Stimulated activated memory B cell treated with anti-CD40 and anti-IgM and Interleukin-4, amounts not matched to agents 10 μg/mL and 1 μg/mL and 100 μg/mL, for 72 hours (primary cell): ENCODE results near the gene LOC101059915.

Experiments
- ATAC-seq: fragments of 150-1000 bp; cut with Tn5 transposase; 2 replicates; pipeline ENCODE4 v1.10.0; 2021
- H3K27ac Mint-ChIP-seq: one replicate; pipeline ENCODE4 v1.8.0; 2022; ENCODE audit warnings: mild to moderate bottlenecking, mixed read lengths
- H3K27me3 Mint-ChIP-seq: one replicate; pipeline ENCODE4 v1.8.0; 2022; ENCODE audit warnings: mixed read lengths
- H3K36me3 Mint-ChIP-seq: one replicate; pipeline ENCODE4 v1.8.0; 2022; ENCODE audit warnings: mixed read lengths
- H3K4me1 Mint-ChIP-seq: one replicate; pipeline ENCODE4 v1.8.0; 2022; ENCODE audit warnings: mixed read lengths
- H3K4me3 Mint-ChIP-seq: one replicate; pipeline ENCODE4 v1.8.0; 2022; ENCODE audit warnings: mild to moderate bottlenecking, moderate library complexity, mixed read lengths
- H3K9me3 Mint-ChIP-seq: one replicate; pipeline ENCODE4 v1.8.0; 2022; ENCODE audit warnings: mixed read lengths

LOC101059915 gene

DNA sequence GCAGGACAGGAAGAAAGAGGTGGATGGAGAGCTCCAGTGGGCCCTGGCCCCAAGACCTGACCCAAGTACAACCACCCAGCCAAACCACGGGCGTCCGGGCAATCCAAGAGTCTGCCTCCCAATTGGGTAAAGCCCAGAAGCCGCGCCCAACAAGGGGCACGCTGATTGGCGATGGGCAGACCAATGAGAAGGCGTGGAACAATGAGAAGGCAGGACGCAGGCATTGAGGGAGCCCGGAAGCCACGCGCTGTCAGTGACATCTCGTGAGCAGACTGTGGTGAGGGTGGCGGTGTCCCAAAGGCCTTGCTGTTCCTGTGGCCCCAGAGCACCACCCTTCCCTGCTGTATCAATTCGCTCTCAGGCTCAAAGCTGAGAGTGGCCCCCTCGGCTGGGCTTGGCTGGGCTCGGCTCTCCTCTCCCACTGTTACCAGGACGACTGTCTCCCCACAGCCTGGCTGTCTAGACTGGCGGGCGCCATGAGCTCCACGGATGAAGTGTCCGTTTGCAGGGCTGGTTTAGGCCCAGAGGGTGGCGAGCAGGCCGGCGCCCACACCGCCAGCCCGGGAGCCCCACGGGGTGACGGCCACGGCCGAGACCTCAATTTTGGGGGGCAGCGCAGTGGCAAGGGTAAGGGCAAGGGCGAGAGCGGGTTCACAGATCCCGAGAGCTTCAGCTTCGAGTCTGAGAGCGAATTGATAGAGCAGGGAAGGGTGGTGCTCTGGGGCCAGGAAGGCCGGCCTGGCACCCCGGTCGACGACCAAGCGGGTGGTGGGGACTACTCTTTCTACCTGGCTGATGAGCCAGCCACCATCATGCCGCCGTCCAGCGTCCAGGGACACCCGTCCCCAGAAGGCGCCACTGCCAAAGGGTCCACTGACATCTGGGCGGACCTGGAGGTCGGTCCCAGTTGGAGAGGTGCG is at the start of gene LOC101059915:
Gene LOC101059915 (plus strand): TSS at position 219 of the 920 bp plus-strand sequence.
- no peak for ATAC-seq
- Mint-ChIP-seq H3K27ac (no peak within 1 kb of the TSS), H3K4me3 (no peak within 1 kb of the TSS), H3K4me1 (peaks cover 32% of the 10 kb centered on the region), H3K27me3 (peaks cover 7% of the 10 kb centered on the region), H3K9me3 (no peaks in the 10 kb centered on the region), H3K36me3 (no peaks in the 10 kb centered on the region)

DNA sequence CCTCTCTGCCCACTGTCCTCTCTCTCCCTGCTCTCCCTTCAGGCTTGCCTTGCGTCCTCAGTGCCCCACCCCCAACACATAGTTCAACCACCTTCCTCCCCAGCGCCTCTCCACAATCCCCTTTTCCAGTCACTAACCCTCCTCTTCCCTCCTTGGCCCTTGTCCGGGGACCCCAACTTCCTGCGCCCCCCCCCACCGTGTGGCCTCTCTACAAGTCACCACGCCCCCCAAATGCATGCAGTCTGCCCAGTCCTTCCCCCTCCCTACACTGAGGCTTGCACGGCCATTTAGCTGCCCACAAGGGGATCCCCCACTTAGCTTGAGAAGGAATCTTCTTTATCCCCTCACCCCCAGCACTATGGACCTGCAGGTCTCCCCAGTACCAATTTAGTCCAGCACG is 49.6 kb upstream of the LOC101059915 start:
- ATAC-seq: peak; percentile 1
- Mint-ChIP-seq H3K4me3 (peak overlapping the region; percentile 59), H3K4me1 (peaks cover 67% of the 10 kb centered on the region), H3K27me3 (no peaks in the 10 kb centered on the region), H3K9me3 (no peaks in the 10 kb centered on the region), H3K36me3 (peaks cover 24% of the 10 kb centered on the region), H3K27ac (peak overlapping the region; percentile 84)

DNA sequence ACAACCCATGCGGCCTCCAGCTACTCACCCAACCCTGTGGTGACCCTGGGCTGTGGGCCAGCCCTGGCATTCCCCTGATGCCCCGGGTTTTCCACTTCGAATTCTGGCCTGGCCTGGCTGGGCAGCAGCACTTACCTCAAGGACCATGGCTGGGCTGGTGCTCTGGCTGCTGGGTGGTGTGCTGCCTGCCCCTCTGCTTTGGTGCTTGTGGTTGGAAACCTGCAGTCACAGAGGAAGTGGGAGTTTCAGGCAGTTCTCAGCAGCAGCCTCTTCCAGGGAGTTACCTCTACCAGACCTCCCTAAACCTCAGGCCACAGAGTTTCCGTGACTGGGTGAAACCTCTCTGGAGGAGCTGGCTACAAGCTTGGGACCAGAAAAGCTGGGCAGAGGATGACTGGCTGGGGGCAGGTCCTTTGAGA is 49.0 kb upstream of the LOC101059915 start, which contains the start of gene CXCR3:
Gene CXCR3 (minus strand): TSS at position 209 of the 419 bp plus-strand sequence. CDS start 62 bp downstream, at position 147.
- Mint-ChIP-seq H3K27me3 (no peaks in the 10 kb centered on the region), H3K36me3 (peaks cover 19% of the 10 kb centered on the region), H3K27ac (peak within 1 kb of the TSS; percentile 84), H3K4me3 (peak within 1 kb of the TSS; percentile 59), H3K9me3 (no peaks in the 10 kb centered on the region), H3K4me1 (peaks cover 73% of the 10 kb centered on the region)
- peak; percentile 82 for ATAC-seq

DNA sequence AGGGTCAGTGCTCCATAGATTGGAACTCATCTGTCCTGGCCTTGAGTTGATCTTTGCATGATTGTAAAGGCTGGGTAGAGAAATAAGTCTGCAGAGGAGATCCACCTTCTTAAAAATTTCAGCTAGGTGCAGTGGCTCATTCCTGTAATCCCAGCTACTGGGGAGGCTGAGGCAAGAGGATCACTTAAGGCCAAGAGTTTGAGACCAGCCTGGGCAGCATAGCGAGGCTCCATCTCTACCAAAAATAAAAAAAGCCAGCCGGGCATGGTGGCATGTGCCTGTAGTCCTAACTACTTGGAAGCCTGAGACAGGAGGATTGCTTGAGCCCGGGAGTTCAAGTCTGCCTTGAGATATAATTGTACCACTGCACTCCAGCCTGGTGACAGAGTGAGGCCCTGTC is 48.6 kb upstream of the LOC101059915 start:
- Mint-ChIP-seq H3K36me3 (peaks cover 19% of the 10 kb centered on the region), H3K4me3 (peak overlapping the region; percentile 59), H3K27me3 (no peaks in the 10 kb centered on the region), H3K4me1 (peaks cover 78% of the 10 kb centered on the region), H3K27ac (peak overlapping the region; percentile 84), H3K9me3 (no peaks in the 10 kb centered on the region)
- no peak for ATAC-seq

DNA sequence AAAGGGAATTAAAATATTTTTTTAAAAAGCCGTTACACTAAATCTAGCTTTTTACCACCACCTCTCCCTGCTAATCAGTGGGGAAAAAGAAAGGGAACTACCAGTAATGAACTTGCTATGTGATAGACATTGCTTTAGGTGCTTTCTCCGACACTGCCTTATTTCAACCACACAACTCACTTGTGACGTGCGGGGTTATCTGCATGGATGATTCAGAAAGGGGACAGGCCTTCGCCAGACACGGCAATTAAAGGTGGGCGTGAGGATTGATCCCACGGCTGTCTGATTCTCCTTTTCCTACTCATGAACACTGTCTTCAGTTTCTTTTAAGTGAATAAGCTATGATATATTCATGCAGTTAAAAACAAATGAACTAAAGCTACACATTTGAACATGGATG is 48.2 kb upstream of the LOC101059915 start:
- ATAC-seq: peak; percentile 49
- Mint-ChIP-seq H3K4me3 (no peak overlapping the region), H3K27ac (peak overlapping the region; percentile 84), H3K27me3 (no peaks in the 10 kb centered on the region), H3K9me3 (no peaks in the 10 kb centered on the region), H3K4me1 (peaks cover 81% of the 10 kb centered on the region), H3K36me3 (peaks cover 19% of the 10 kb centered on the region)

DNA sequence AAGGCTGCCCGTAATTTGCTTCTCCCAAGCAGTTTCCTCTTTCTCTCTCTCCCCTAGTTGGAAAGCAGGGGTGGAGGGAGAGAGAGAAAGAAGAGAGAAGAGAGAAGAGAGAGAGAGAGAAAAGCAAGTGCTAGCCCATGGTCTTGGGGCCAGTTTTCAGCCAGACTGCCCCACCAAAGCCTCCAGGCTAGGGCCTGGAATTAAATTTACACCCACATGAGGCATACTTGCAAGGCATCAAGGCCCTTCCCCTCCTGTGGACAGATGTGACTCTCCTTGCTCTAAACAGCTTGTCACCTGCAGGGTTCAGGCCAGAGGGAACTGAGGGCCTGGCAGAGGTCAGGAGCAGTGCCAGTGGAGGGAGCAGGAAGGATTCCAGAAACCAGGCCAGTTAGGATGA is 47.4 kb upstream of the LOC101059915 start:
- Mint-ChIP-seq H3K27ac (peak overlapping the region; percentile 84), H3K4me1 (peaks cover 78% of the 10 kb centered on the region), H3K36me3 (peaks cover 13% of the 10 kb centered on the region), H3K4me3 (no peak overlapping the region), H3K9me3 (no peaks in the 10 kb centered on the region), H3K27me3 (no peaks in the 10 kb centered on the region)
- ATAC-seq: no peak

DNA sequence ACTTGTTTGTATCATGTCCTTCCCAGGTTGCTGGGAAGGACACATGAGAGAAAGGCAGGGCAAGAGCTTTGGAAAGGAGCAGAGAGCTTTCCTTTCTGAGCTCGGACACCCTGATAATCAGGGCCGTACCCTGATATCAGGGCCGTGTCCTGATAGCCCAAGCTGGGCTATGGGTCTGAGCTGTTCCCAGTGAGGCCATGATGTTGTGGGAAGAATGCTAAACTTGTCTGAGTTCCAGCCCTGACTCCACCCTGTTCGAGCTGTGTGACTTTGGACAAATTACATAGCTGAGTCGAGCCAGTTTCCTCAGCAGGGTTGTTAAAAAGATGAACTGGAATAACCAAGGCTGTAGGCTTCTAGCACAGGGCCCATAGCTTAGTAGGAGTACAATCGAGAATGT is 45.7 kb upstream of the LOC101059915 start:
- Mint-ChIP-seq H3K36me3 (no peaks in the 10 kb centered on the region), H3K27me3 (no peaks in the 10 kb centered on the region), H3K27ac (peak overlapping the region; percentile 84), H3K4me1 (peaks cover 68% of the 10 kb centered on the region), H3K9me3 (no peaks in the 10 kb centered on the region), H3K4me3 (no peak overlapping the region)
- no peak for ATAC-seq

DNA sequence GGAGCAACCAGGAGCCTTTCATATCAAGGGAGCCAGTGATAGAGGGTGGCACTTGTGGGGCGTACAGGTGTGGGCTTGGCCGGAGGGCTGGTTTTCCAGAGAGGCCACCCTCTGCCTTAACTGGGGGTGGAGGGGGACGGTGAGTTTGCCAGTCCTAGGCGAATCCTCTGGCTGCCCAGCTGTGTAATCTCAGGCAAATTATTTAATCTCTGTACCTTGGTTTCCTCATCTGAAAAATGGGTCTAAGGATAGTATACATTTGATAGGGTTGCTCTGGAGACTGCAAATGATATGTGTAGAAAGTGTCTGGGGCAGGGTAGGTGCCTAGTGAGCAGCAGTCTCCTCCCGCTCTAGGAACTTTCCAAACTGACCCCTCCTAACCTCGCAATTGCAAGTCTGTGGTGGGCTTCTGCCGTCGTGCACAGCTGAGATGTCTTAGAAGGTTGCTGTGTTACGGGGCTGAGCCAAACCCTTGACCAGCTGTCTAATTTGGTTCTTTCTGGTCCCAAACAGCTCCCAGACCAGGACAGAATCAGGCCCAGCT is 45.2 kb upstream of the LOC101059915 start:
- Mint-ChIP-seq H3K36me3 (no peaks in the 10 kb centered on the region), H3K27ac (peak overlapping the region; percentile 84), H3K4me3 (no peak overlapping the region), H3K9me3 (no peaks in the 10 kb centered on the region), H3K4me1 (peaks cover 67% of the 10 kb centered on the region), H3K27me3 (no peaks in the 10 kb centered on the region)
- ATAC-seq: no peak

DNA sequence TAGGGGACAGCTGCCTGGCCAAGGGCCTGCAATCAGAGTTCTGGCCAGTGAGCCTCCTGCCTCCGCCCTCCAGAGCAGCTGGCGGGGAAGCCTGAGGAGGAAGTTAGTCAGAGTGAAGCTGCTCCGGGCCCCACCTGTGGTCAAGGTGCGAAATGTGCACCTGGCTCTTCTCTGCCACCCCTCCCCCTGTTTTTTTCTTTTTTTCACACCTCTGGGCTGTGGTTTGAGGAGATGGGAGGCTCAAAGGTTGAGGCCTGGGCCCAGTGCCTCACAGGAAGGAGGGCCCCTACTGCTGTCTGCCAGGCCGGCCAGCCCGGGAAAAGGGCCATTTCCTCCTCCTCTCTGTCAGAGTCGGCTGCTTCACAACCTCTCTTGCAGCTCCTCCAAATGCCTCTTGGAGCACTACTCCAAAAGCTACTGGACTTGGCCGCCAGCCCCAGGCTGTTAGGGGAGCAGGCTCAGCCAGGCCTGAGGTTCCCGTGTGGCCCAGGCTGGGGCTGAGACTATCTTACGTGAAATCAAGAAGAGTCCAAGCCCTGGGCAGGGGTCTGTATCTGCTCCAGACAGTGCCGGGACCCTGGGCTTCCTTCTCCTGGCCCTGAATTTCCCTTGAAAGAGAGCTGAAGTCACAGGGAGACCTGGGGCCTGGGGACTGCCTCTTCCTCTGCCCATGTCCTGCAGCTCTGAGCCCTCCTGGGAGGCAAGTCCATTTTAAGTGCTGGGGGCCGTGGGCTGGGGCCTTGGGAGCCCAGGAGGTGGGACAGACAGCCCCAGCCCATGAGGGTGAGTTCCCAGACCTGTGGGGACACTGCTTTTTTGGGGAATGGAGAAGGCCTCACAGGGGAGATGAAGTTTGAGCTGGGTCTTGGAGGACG is 44.5 kb upstream of the LOC101059915 start:
- H3K27ac Mint-ChIP-seq: peak overlapping the region; percentile 84
- no peaks in the 10 kb centered on the region for H3K27me3 Mint-ChIP-seq
- peaks cover 60% of the 10 kb centered on the region for H3K4me1 Mint-ChIP-seq
- H3K9me3 Mint-ChIP-seq: no peaks in the 10 kb centered on the region
- no peaks in the 10 kb centered on the region for H3K36me3 Mint-ChIP-seq
- peak overlapping the region; percentile 15 for H3K4me3 Mint-ChIP-seq
- ATAC-seq: peak; percentile 80

DNA sequence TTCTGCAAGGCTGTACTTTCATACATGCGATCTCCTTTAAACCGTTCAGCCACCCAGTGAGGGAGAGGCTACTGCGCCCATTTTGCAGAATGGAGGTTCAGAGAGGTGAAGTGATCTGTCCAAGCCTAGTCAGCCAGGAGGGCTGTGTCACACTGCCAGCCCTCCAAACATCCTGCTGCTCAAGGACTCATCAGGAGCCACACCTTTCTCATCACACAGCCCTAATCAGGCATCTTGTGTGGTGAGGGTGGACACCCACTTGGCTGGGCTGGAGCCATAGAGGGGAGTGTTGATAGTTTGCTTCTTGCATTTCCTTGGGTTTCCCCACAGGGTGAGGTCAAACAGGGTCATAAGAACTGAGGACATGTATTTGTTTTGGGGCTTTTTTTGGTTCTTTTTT is 43.6 kb upstream of the LOC101059915 start:
- Mint-ChIP-seq H3K9me3 (no peaks in the 10 kb centered on the region), H3K27ac (peak overlapping the region; percentile 84), H3K36me3 (no peaks in the 10 kb centered on the region), H3K27me3 (no peaks in the 10 kb centered on the region), H3K4me1 (peaks cover 54% of the 10 kb centered on the region), H3K4me3 (no peak overlapping the region)
- ATAC-seq: no peak

DNA sequence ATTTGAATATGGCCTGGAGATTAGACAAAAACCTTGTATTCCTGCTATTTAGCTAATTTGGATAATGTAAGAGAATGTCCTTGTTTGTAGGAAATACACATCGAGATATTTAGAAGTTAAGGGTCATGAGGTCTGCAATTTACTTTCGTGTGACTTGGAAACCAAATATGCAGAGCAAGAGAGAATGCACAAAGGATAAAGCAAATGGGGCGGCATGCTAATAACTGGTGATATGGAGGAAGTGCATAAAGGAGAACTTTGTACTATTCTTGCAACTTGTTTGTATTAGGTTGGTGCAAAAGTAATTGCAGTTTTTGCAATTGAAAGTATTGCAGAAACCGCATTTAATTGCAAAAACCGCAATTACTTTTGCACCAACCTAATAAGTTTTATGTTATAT is 41.9 kb upstream of the LOC101059915 start:
- Mint-ChIP-seq H3K9me3 (no peaks in the 10 kb centered on the region), H3K4me1 (peaks cover 51% of the 10 kb centered on the region), H3K36me3 (no peaks in the 10 kb centered on the region), H3K27me3 (no peaks in the 10 kb centered on the region), H3K27ac (no peak overlapping the region), H3K4me3 (no peak overlapping the region)
- ATAC-seq: no peak

DNA sequence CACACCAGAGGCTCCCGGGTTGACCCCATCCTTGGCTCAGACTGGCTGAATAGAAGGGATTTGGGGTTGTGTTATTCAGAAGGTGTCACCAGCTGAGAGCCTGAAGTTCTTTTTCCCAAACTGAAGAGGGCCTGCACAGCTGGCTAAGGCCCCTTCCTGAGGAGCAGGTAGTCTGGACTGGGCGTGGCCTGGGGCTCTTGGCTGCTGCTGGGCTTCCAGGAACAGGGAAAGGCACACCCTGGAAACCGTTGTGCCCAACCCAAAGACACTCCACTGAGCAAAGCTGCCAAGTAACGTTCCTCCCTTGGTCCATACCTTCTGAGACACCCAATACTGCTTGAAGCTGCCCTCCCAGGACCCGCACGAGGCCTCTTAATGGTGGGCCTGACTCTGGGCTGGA is 40.8 kb upstream of the LOC101059915 start:
- Mint-ChIP-seq H3K27ac (peak overlapping the region; percentile 70), H3K27me3 (no peaks in the 10 kb centered on the region), H3K9me3 (no peaks in the 10 kb centered on the region), H3K4me1 (peaks cover 46% of the 10 kb centered on the region), H3K36me3 (no peaks in the 10 kb centered on the region), H3K4me3 (no peak overlapping the region)
- ATAC-seq: no peak

DNA sequence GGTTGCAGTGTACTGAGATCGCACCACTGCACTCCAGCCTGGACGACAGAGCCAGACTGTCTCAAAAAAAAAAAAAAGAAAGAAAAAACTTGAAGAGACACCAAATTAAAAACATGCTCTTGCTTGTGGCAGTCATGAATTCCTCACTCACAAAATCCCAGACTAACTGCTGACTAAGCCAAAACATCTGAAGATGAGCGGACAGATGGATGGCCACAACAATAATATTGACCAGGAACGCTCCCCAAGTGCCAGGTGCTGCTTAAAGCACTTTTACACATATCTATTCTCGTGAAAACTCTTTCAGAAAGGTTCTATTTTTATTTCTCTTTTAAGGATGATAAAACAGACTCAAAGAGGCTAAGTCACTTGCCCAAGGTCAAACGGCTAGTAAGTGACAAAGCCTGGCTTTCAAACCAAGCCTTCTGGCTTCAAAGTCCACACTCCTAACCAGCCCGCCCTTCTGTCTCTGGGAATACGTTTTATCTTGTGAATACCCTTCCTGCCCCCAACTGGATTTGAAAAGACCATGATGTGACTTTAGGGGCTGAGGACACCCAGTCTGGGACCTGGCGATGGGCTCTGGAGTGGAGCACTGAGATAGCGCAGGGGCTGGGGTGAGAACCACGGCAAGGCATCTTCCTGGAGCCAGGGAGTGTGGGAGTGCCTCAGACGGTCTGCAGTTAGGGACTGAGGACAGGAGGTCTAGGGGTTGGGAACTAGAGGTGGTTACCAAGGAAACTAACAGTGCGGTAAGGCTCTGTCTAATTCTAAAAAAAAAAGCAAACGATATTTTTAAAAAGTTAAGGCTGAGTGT is 39.5 kb upstream of the LOC101059915 start:
- Mint-ChIP-seq H3K27ac (no peak overlapping the region), H3K4me3 (no peak overlapping the region), H3K9me3 (no peaks in the 10 kb centered on the region), H3K27me3 (no peaks in the 10 kb centered on the region), H3K4me1 (peaks cover 43% of the 10 kb centered on the region), H3K36me3 (no peaks in the 10 kb centered on the region)
- no peak for ATAC-seq

DNA sequence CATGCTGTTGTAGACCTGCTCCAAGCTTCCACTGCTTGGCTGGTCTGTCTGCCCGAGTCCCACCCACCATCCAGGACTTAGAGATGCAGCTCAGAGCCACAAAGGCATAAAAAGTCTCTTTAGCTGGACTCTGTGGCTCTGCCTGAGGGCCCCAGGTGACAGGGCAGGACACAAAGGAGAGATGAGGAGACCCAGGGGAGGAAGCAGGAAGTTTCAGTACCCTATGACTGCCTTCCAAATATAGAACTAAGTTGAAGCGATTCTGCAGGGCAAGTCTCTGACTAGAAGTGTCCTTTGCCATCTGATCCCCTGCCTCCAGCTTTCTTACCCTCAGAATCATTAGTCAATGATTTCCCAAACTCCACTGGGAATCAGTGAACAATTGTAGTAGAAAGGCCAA is 37.9 kb upstream of the LOC101059915 start:
- peaks cover 39% of the 10 kb centered on the region for H3K4me1 Mint-ChIP-seq
- no peaks in the 10 kb centered on the region for H3K9me3 Mint-ChIP-seq
- ATAC-seq: peak; percentile 84
- H3K36me3 Mint-ChIP-seq: no peaks in the 10 kb centered on the region
- peak overlapping the region; percentile 26 for H3K4me3 Mint-ChIP-seq
- H3K27me3 Mint-ChIP-seq: no peaks in the 10 kb centered on the region
- H3K27ac Mint-ChIP-seq: peak overlapping the region; percentile 82
